Suppressor macrophage (primary cell): ENCODE measurements around the gene C11orf42.
A peak's percentile ranks its signal among the peaks of the same experiment; 100 is the strongest.

ENCODE experiments used
- DNase-seq, 4 experiments: peaks; one replicate each; pipeline ENCODE4 v3.0.0-alpha.2; 2020 to 2022
- total RNA-seq, 17 experiments: gene quantifications; one replicate each; lab custom pipeline; 2026; ENCODE audit warnings: mixed read lengths in 6 of 17, inconsistent platforms in 3 of 17; lab: John Stamatoyannopoulos, UW

Gene C11orf42
- total RNA-seq = 0 to 1.2 (median 0) reads per million in 17 experiments

- no peak for DNase-seq
Observed at GRCh38 chr11:6205366-6205765, at the start of gene C11orf42. Gene C11orf42, plus strand, starts transcription at chr11:6205557. Its CDS starts 59 bp downstream, at chr11:6205616.

GRCh38 chr11:6156628-6157359 lies 48.6 kb upstream of the C11orf42 start:
- peak in 3 of 4 experiments; percentile 13 to 37 (median 25) for DNase-seq

- DNase-seq = no peak
Observed at GRCh38 chr11:6170226-6170625, 35.1 kb upstream of the C11orf42 start, which contains the start of gene OR52B2. Gene OR52B2, minus strand, starts transcription at chr11:6170326. Its CDS starts 0 bp downstream, at chr11:6170326.

GRCh38 chr11:6175440-6175839 lies 29.9 kb upstream of the C11orf42 start:
- DNase-seq = no peak

GRCh38 chr11:6191742-6192141 lies 13.6 kb upstream of the C11orf42 start:
- DNase-seq = peak; percentile 57 to 85 (median 64)

- peak; percentile 27 to 78 (median 50) for DNase-seq
Observed at GRCh38 chr11:6194065-6194581, 11.2 kb upstream of the C11orf42 start.

GRCh38 chr11:6196396-6196795 lies 9.0 kb upstream of the C11orf42 start:
- no peak for DNase-seq

GRCh38 chr11:6197466-6198200 lies 7.7 kb upstream of the C11orf42 start:
- no peak for DNase-seq

GRCh38 chr11:6199174-6199810 lies 6.1 kb upstream of the C11orf42 start, which contains the start of gene OR52W1:
Gene OR52W1, plus strand, starts transcription at chr11:6199224. Its CDS starts 0 bp downstream, at chr11:6199224.
- DNase-seq = no peak

GRCh38 chr11:6200975-6201374 lies 4.4 kb upstream of the C11orf42 start:
- peak; percentile 88 to 97 (median 92) for DNase-seq

GRCh38 chr11:6201481-6201880 lies 3.9 kb upstream of the C11orf42 start:
- DNase-seq = peak; percentile 39 to 81 (median 62)

- DNase-seq = no peak
Observed at GRCh38 chr11:6202041-6202440, 3.3 kb upstream of the C11orf42 start.

- no peak for DNase-seq
Observed at GRCh38 chr11:6203327-6203726, 2.0 kb upstream of the C11orf42 start.

- DNase-seq = peak; percentile 50 to 85 (median 70)
Observed at GRCh38 chr11:6204706-6205105, 651 bp upstream of the C11orf42 start.

- no peak for DNase-seq
Observed at GRCh38 chr11:6206456-6207180, 1.3 kb downstream of the C11orf42 start.

GRCh38 chr11:6209801-6210200 lies 4.4 kb downstream of the C11orf42 start:
- no peak for DNase-seq

- no peak for DNase-seq
Observed at GRCh38 chr11:6210274-6210955, 5.1 kb downstream of the C11orf42 start.

GRCh38 chr11:6214530-6214929 lies 9.2 kb downstream of the C11orf42 start:
- no peak for DNase-seq

- no peak for DNase-seq
Observed at GRCh38 chr11:6216501-6216900, 11.1 kb downstream of the C11orf42 start.

GRCh38 chr11:6217722-6218121 lies 12.4 kb downstream of the C11orf42 start:
- DNase-seq = no peak

- DNase-seq = peak; percentile 38 to 72 (median 60)
Observed at GRCh38 chr11:6219359-6219758, 14.0 kb downstream of the C11orf42 start.
